Activated naive CD8-positive, alpha-beta T cell treated with anti-CD3 and anti-CD28 coated beads, Interleukin-2, amount 50 U/mL, for 24 hours (primary cell): ENCODE results near the gene DMRTB1.
A peak's percentile ranks its signal among the peaks of the same experiment; 100 is the strongest.

ENCODE experiments used
- ATAC-seq: fragments of 150-1000 bp; cut with Tn5 transposase; one replicate; pipeline ENCODE4 v1.10.0; 2021
- DNase-seq: peaks from one replicate; pipeline ENCODE4 v3.0.0; 2021
- H3K27ac Mint-ChIP-seq: one replicate; pipeline ENCODE4 v1.8.0; 2021; ENCODE audit warnings: mild to moderate bottlenecking, mixed read lengths
- H3K27me3 Mint-ChIP-seq: one replicate; pipeline ENCODE4 v1.8.0; 2021; ENCODE audit warnings: mixed read lengths
- H3K36me3 Mint-ChIP-seq: one replicate; pipeline ENCODE4 v1.8.0; 2021; ENCODE audit warnings: low read depth, mixed read lengths
- H3K4me1 Mint-ChIP-seq: one replicate; pipeline ENCODE4 v1.8.0; 2021; ENCODE audit warnings: mixed read lengths
- H3K4me3 Mint-ChIP-seq: one replicate; pipeline ENCODE4 v1.8.0; 2021; ENCODE audit warnings: mild to moderate bottlenecking, moderate library complexity, mixed read lengths
- H3K9me3 Mint-ChIP-seq: one replicate; pipeline ENCODE4 v1.8.0; 2021; ENCODE audit warnings: mixed read lengths

DMRTB1 gene

DNA sequence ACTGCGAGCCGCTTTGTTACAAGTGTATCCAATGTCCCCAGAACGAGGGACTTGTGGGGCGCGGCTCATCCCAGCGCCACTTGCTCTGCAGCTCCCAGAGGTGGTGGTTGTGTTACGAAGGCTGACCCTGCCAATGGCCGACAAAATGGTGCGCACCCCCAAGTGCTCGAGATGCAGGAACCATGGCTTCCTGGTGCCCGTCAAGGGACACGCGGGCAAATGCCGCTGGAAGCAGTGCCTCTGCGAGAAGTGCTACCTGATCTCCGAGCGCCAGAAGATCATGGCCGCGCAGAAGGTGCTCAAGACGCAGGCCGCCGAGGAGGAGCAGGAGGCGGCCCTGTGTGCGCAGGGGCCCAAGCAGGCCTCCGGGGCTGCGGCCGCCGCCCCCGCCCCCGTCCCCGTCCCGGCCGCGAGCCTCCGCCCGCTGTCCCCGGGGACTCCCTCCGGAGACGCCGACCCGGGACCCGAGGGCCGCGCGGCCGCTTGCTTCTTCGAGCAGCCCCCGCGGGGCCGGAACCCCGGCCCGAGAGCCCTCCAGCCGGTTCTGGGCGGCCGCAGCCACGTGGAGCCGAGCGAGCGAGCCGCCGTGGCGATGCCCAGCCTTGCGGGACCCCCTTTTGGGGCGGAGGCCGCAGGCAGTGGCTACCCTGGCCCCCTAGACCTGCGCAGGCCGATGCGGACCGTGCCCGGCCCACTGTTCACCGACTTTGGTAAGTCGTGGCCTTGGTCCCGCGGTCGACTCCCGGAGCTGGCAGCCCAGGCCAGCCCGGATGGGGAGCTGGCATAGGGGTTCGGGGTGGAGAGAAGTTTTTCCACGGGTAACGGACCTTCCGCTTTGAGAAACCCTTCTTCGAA is at the start of gene DMRTB1:
TSS of gene DMRTB1 (plus strand) at position 79 of the 855 bp plus-strand sequence. CDS start at position 134, 55 bp downstream.
- Mint-ChIP-seq H3K27ac (no peak within 1 kb of the TSS), H3K27me3 (peaks cover 3% of the 10 kb centered on the region), H3K4me1 (no peaks in the 10 kb centered on the region), H3K36me3 (no peaks in the 10 kb centered on the region), H3K9me3 (no peaks in the 10 kb centered on the region), H3K4me3 (no peak within 1 kb of the TSS)
- DNase-seq (no peak), ATAC-seq (no peak)

DNA sequence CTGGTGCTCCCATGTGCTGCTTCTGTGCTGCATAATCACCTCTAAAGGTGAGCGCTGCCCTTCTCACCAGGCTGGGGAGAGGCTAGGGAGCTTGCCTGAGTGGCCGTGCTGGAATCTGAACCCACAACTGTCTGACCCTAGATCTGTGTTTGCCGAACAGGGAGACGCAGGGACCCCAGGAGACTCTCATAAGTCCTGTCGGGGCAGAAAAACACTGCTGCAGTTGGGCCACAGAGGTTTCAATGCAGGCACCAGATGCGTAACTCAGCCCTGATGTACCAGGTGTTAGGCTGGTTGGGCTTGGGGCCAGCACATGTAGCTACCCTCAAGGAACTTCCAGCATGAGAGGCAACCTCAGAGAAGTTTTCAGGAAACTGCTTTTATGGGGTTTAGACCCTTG is 49.5 kb upstream of the DMRTB1 start:
- DNase-seq (no peak), ATAC-seq (no peak)
- no peak overlapping the region for H3K4me3 Mint-ChIP-seq
- H3K9me3 Mint-ChIP-seq, result no peaks in the 10 kb centered on the region
- peak overlapping the region; percentile 44 for H3K27ac Mint-ChIP-seq
- H3K4me1 Mint-ChIP-seq, result peaks cover 55% of the 10 kb centered on the region
- no peaks in the 10 kb centered on the region for H3K36me3 Mint-ChIP-seq
- H3K27me3 Mint-ChIP-seq, result peaks cover 2% of the 10 kb centered on the region

DNA sequence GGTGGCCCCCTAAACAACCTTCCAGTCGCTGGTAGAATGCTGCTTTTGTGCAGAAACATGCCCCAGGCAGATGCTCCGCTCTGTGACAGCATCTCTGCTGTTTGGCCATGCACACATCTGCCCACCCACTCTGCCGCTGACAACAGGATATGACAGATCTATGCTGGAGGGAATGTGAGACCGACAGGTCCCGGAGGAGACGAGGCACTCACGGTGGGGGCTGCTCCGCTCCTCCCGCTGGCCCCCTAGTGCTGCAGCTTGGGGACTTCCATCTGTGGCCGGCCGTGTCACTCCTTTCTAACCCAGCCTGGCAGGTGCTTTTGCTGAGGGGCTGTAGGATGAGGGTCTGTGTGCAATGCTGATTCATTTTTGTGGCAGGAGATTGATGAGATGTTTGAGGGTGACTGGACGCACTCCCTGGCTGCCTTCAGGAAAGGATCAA is 49.1 kb upstream of the DMRTB1 start:
- Mint-ChIP-seq H3K27me3 (peaks cover 2% of the 10 kb centered on the region), H3K36me3 (no peaks in the 10 kb centered on the region), H3K9me3 (no peaks in the 10 kb centered on the region), H3K4me3 (peak overlapping the region; percentile 21), H3K27ac (peak overlapping the region; percentile 37), H3K4me1 (peaks cover 57% of the 10 kb centered on the region)
- peak; percentile 27 for ATAC-seq
- DNase-seq, result peak; percentile 38

DNA sequence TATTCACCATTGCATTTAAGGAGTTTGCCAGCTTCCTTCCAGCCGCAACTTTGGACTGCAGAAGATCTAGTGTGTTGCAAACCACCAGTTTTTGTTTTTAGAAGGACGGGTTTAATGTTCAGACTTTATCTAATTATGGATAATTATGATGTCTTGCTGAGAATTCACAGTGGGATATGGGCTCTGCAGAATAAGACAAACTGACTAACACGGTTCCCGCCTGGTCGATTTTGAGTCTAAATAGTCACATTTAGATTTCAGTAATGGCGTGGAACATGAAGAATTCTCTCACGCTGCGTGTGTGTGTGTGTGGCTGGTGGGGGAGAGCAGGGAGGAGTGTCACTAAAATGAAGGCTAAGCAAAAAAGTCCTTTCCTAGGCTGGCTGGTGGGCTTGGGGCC is 48.5 kb upstream of the DMRTB1 start:
- ATAC-seq, result no peak
- peaks cover 57% of the 10 kb centered on the region for H3K4me1 Mint-ChIP-seq
- H3K27ac Mint-ChIP-seq, result peak overlapping the region; percentile 37
- H3K4me3 Mint-ChIP-seq, result no peak overlapping the region
- peaks cover 2% of the 10 kb centered on the region for H3K27me3 Mint-ChIP-seq
- H3K36me3 Mint-ChIP-seq, result no peaks in the 10 kb centered on the region
- no peaks in the 10 kb centered on the region for H3K9me3 Mint-ChIP-seq
- DNase-seq, result no peak

DNA sequence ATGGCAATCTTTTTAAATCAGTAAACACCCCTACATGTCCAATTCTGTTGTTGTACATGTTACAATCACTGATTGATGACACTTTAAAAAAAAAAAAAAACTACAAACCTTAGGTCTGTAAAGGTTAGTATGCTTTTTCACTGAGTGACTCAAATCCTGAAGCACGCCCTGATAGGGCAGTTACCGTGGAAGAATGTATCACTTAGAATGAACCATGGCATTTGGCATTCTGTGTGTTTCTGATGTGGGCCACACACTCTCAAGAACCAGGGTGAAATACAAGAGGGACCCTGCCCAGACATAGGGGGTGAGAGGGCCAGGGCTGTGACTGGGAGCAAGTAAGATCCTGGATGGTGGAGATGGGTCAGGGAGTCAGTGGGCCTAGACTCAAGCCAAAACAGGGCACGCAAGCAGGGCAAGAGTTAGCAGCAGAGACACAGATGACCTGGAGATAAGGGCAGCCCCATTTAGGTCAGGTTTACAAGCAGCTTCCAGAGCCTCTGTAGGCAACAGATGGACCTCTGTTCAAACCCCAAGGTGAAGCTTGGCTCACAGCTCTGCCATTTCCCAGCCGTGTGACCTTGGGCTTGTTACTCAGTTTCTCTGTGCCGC is 47.6 kb upstream of the DMRTB1 start:
- Mint-ChIP-seq H3K4me1 (peaks cover 62% of the 10 kb centered on the region), H3K27ac (peak overlapping the region; percentile 88), H3K9me3 (no peaks in the 10 kb centered on the region), H3K4me3 (peak overlapping the region; percentile 32), H3K27me3 (peaks cover 2% of the 10 kb centered on the region), H3K36me3 (no peaks in the 10 kb centered on the region)
- peak; percentile 18 for DNase-seq
- peak; percentile 53 for ATAC-seq

DNA sequence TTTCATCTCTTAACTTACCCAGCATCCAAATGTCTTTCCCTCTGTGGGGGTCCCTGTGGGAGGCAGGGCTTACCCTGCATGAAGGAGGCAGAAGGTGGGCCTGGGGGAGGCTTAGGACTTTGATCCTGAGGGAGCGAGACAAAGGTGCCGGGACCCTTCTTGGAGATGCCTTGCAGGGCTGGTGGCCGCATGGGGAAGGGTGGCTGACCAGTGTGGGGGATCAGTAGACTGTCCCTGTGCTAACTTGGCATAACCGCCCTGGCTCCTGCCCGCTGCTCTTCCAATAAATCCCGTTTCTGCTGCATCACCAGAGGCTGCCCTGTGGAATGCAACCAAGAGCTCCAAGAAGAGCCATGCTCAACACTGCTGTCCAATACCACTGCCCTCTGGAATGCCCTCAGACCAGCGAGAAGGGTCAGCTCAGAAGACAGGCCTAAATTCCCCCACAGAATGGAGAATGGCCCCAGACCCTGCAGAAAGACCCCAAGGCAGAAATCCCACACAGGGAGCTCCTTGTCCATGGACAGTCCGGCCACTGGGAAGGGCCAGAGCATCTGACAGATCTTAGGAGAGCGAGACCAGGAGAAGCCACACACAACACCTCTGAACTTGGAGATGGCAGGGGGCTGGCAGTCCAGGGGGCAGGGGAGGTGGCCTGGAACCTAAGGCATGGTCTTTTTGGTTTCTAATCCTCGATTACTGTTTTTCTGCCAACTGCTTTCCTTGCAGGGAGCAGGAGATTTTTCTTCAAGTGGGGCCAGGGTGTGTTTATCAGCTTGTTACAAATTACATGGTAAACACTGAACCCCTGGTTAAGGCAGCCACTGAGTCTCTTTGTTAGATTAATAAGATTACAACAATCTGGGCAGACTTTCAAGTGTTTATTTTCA is 46.7 kb upstream of the DMRTB1 start:
- ATAC-seq (no peak), DNase-seq (no peak)
- Mint-ChIP-seq H3K4me3 (peak overlapping the region; percentile 37), H3K4me1 (peaks cover 70% of the 10 kb centered on the region), H3K36me3 (no peaks in the 10 kb centered on the region), H3K9me3 (no peaks in the 10 kb centered on the region), H3K27me3 (no peaks in the 10 kb centered on the region), H3K27ac (peak overlapping the region; percentile 91)

DNA sequence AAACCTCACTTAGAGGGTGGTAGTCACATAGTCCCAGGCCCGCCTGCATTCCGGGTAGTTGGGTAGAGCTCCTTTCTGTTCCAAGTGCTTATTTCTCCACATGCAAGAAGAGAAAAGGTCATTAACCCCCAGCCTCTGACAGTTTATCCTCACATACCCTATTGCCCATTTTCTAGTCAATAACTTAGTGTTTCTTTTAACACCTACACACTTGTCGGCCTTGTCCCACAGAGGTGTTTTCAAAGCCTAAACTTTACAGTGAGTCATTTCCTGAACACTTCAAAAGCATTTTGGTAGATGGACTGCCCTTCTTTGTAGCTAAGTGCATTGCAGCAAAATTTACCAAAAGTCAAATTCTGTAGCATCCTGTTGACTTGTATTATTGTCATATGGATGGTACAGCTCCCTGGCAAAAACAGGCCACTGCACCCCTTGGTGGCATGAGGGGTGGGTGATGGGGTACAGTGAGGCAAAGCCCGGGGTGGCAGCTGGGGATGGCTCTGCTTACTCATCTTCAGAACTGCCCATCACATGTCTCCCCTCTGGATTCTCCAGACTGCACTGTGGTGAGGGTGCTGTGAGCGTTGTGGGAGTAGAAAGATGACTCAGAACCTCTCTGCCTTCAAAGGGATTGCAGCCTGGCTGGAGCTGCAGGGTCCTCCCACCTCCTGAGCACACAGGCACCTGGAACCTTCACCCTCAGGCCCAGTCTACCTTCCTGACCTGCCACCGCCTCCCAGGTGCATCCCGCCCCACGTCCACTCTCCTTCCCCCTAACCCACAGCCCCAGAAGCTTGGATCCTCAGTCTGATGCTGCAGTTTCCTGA is 45.8 kb upstream of the DMRTB1 start:
- Mint-ChIP-seq H3K4me1 (peaks cover 71% of the 10 kb centered on the region), H3K36me3 (no peaks in the 10 kb centered on the region), H3K4me3 (peak overlapping the region; percentile 37), H3K9me3 (no peaks in the 10 kb centered on the region), H3K27me3 (no peaks in the 10 kb centered on the region), H3K27ac (peak overlapping the region; percentile 91)
- ATAC-seq, result peak; percentile 88
- DNase-seq, result peak; percentile 62

DNA sequence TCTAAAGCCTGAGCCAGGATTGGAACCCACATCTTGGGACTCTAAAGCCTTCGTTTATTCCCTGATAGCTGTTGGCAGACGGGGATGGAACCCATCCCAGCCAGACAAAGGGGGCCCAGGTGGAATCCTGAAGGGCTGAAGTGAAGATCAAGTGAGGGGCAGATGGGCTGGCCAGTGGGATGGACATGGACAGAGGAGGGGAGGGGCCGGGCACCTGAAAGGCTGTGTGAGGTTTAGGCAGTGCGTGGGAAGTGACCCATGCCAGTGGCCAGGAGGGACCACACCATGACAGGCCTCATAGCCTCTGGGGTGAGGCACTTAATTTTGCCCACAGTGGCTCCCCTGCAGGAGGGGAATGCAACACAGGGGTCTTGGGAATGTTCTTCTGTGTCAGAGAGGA is 44.6 kb upstream of the DMRTB1 start:
- Mint-ChIP-seq H3K4me1 (peaks cover 68% of the 10 kb centered on the region), H3K27ac (peak overlapping the region; percentile 91), H3K9me3 (no peaks in the 10 kb centered on the region), H3K4me3 (no peak overlapping the region), H3K36me3 (no peaks in the 10 kb centered on the region), H3K27me3 (peaks cover 5% of the 10 kb centered on the region)
- DNase-seq (no peak), ATAC-seq (no peak)

DNA sequence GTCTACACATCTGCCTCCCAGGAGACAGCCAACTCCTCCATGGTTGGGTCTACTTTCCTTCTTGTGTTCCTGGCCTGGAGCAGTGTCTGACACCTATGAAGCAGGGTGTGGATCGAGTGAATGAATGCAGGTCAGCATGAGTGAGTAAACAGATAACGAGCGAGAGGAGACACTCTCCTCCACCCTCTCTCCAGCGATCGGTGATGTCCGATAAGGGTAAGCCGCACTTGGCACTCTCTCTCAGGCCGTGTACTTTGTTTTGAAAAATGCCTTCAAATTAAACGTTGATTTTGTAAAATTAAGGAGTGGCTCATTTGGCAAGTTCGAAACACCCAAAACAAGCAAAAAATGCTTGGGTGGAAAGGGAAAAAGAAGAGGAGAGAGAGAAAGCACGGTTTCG is 43.8 kb upstream of the DMRTB1 start:
- no peak overlapping the region for H3K27ac Mint-ChIP-seq
- peaks cover 63% of the 10 kb centered on the region for H3K4me1 Mint-ChIP-seq

DNA sequence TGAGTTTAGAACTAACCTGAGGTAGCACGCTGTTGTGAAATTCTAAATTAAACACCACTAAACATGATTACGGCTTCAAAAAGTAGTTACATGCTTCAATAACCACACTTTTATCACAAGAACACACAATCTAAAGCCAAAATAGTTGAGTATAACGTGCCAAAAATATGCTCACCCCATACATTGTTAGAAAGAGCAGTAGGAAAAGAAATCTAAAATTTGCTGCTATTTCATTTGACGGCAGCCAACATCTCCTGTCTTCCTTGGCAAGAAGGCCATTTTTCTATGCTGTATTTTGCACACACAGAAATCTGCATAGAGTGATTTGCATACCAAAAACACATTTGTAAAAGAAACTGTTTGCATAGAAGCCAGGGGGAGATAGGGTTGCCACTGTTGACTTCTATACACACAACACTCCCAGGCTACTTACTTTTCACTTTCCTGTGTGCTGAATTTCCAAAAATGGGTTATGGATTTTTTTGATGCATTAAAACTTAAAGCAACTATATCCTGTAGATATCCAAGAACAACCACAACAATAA is 42.9 kb upstream of the DMRTB1 start:
- H3K4me1 Mint-ChIP-seq, result peaks cover 60% of the 10 kb centered on the region
- no peak overlapping the region for H3K4me3 Mint-ChIP-seq
- peaks cover 5% of the 10 kb centered on the region for H3K27me3 Mint-ChIP-seq
- DNase-seq (no peak), ATAC-seq (no peak)
- peaks cover 10% of the 10 kb centered on the region for H3K9me3 Mint-ChIP-seq
- H3K27ac Mint-ChIP-seq, result no peak overlapping the region
- no peaks in the 10 kb centered on the region for H3K36me3 Mint-ChIP-seq

More for the DNA sequence above, 43.8 kb upstream of the DMRTB1 start:
- no peaks in the 10 kb centered on the region for H3K36me3 Mint-ChIP-seq
- H3K27me3 Mint-ChIP-seq, result peaks cover 5% of the 10 kb centered on the region
- ATAC-seq (no peak), DNase-seq (no peak)
- H3K4me3 Mint-ChIP-seq, result no peak overlapping the region
- H3K9me3 Mint-ChIP-seq, result peaks cover under 1% of the 10 kb centered on the region

DNA sequence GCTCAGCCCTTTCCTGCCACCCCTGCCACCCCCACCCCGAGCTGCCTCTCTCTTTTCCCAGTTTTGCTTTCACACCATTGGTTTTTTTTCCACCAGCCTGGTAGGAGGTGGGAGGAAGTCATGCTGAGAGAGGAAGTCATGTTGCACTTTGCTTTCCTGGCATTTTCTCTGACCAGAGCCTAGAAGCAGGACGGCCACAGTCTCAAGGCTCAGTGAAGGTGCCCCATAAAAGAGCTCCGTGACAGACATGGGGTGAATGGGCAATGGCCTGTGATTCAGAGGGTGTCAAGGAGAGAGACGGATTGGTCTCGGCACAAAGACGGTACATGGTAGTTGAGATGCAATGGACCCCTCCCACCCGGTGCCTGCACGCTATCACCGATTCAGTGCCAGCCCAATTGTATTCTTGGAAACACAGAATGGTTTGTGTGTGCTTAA is 42.1 kb upstream of the DMRTB1 start:
- no peak overlapping the region for H3K27ac Mint-ChIP-seq
- no peak overlapping the region for H3K4me3 Mint-ChIP-seq
- DNase-seq (no peak), ATAC-seq (no peak)
- H3K4me1 Mint-ChIP-seq, result peaks cover 53% of the 10 kb centered on the region
- peaks cover 5% of the 10 kb centered on the region for H3K27me3 Mint-ChIP-seq
- no peaks in the 10 kb centered on the region for H3K36me3 Mint-ChIP-seq
- H3K9me3 Mint-ChIP-seq, result peaks cover 13% of the 10 kb centered on the region

DNA sequence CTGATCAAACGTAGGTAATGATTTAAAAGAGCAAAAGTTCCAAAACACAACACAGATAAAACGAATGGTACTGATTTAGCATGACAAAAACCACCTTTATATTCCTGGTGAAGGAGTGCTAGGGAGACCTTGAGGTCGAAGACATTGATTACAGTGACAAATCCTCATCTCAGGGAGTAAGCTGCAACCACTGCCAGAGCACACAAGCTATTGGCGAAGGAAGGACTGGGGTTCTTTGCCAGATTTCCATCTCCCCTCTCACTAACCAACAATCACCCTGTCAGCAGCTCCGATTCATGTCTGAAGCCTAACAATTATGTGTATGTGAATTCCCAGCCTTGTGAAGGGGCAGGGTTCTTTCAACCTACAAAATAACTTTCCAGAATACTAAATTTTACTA is 40.2 kb upstream of the DMRTB1 start:
- Mint-ChIP-seq H3K36me3 (no peaks in the 10 kb centered on the region), H3K4me3 (no peak overlapping the region), H3K27me3 (peaks cover 5% of the 10 kb centered on the region), H3K27ac (no peak overlapping the region), H3K4me1 (peaks cover 33% of the 10 kb centered on the region), H3K9me3 (peaks cover 13% of the 10 kb centered on the region)
- DNase-seq (no peak), ATAC-seq (no peak)

DNA sequence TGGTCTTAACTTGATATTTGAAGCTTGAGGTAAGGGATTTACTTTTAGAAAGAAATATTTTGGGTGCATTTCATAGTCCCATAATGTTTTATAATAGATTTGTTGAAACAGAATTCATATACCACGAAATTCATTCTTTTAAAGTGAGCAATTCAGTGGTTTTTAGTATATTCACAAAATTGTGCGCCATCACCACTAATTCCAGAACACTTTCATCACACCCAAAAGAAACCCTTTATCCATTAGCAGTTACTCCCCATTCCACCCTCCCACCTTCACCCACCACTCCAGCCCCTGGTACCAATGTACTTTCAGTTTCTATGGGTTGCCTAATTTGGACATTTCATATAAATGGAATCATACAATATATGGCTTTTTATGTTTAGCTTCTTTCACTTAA is 38.9 kb upstream of the DMRTB1 start:
- DNase-seq (no peak), ATAC-seq (no peak)
- Mint-ChIP-seq H3K9me3 (peaks cover 13% of the 10 kb centered on the region), H3K27ac (no peak overlapping the region), H3K4me3 (no peak overlapping the region), H3K27me3 (peaks cover 5% of the 10 kb centered on the region), H3K36me3 (no peaks in the 10 kb centered on the region), H3K4me1 (peaks cover 24% of the 10 kb centered on the region)
